ENCODE results near the gene FBXW7. TPM values are rescaled to one million over a fixed set of nuclear protein-coding genes. Genes with fewer than 3 reads are reported as not detected.

The FBXW7 gene
- total and polyA plus RNA-seq, 2 of the 13 experiments (the other 11 are each of a cell fraction or from before 2014, with no cell fraction given): 5.0 to 40.9 TPM

DNA sequence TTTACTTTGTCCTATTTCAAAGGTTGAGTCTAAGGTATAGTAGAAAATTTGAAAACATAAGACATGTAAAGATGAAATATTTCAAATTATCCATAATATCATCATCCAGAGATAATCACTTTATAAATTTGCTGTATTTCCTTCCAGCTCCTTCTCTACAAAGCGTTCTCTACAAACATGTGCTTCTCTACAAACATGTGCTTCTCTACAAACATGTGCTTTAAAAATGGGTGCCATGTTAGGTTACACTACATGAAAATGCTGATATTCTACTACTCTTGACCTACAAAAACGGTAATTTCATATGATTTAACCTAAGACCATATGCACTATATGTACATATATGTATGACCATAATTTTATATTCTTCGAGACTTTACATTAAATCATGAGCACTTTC lies 92.0 kb downstream of the FBXW7 start:
- no peak for FAIRE-seq
- intact Hi-C loops (cut with micrococcal nuclease; ENCODE audit: unreplicated experiment): no loop called here

GRCh38 chr4:152437561-152437960 lies 98.3 kb downstream of the FBXW7 start:
- H3K27ac ChIP-seq (ENCODE audit: extremely low read length, insufficient read depth, low read length): no peak overlapping the region
- H3K4me1 ChIP-seq (ENCODE audit: insufficient read depth, low read length): no peaks in the 10 kb centered on the region
- FAIRE-seq (no peak), ATAC-seq (no peak), DNase-seq (ENCODE audit: low spot score) (no peak)
- no peak overlapping the region for H2AFZ ChIP-seq (ENCODE audit: low read length)
- H4K20me1 ChIP-seq (ENCODE audit: insufficient read depth, low read length): no peaks in the 10 kb centered on the region; the same call in 1 of the 2 replicates
- POLR2A ChIA-PET: no interaction called here
- H3K79me2 ChIP-seq (ENCODE audit: insufficient read depth, low read length): peaks cover 3% of the 10 kb centered on the region
- no peak overlapping the region for H3K9ac ChIP-seq (ENCODE audit: insufficient read depth, low read depth, low read length)
- 94% methylated on average over 7 of the region's 7 CpGs for whole genome bisulfite sequencing (ENCODE audit: low lambda C conversion rate)
- in situ Hi-C loops (cut with HindIII; ENCODE audit: extremely low pct_ligation_motif_present, low pct_unique_long_range_greater_than_20kb) (no loop called here), intact Hi-C loops (cut with micrococcal nuclease; ENCODE audit: unreplicated experiment) (no loop called here)
- no peaks in the 10 kb centered on the region for H3K36me3 ChIP-seq (replicated peaks in 1 of 2; ENCODE audit: control insufficient read depth in 1 of 2, insufficient read depth in 2 of 2, low read length in 2 of 2)
- no peak overlapping the region for H3K4me3 ChIP-seq (replicated peaks in 1 of 3; ENCODE audit: insufficient read depth in 1 of 3, low read depth in 2 of 3, low read length in 3 of 3)
- H3K27me3 ChIP-seq (ENCODE audit: control insufficient read depth in 1 of 2, insufficient read depth in 2 of 2, low read length in 2 of 2): no peaks in the 10 kb centered on the region
- CTCF ChIA-PET (ENCODE audit: low intra/inter-chr PET ratio, low total read pairs): no interaction called here
- TF ChIP-seq XBP1 (CRISPR knock-in tag; IDR thresholded peaks at IDR 0.05): no peak
- H3K4me2 ChIP-seq (ENCODE audit: low read depth, low read length): no peak overlapping the region
- no peaks in the 10 kb centered on the region for H3K9me3 ChIP-seq (ENCODE audit: low read length)
- BruUV-seq (replicated peaks): no TSS peak

More for the DNA sequence above, 92.0 kb downstream of the FBXW7 start:
- ChIA-PET CTCF (ENCODE audit: low intra/inter-chr PET ratio, low total read pairs) (no interaction called here), POLR2A (no interaction called here)
- no peak overlapping the region for H3K4me3 ChIP-seq (replicated peaks in 1 of 3; ENCODE audit: insufficient read depth in 1 of 3, low read depth in 2 of 3, low read length in 3 of 3)
- in situ Hi-C loops (cut with HindIII; ENCODE audit: extremely low pct_ligation_motif_present, low pct_unique_long_range_greater_than_20kb): no loop called here
- H2AFZ ChIP-seq (ENCODE audit: low read length): no peak overlapping the region
- H3K79me2 ChIP-seq (ENCODE audit: insufficient read depth, low read length): peaks cover 6% of the 10 kb centered on the region
- ATAC-seq (no peak), DNase-seq (ENCODE audit: low spot score) (no peak)
- no TSS peak for BruUV-seq (replicated peaks)
- TF ChIP-seq MNT (IDR thresholded peaks at IDR 0.05) (peak; percentile 75), MLLT10 (CRISPR knock-in tag; IDR thresholded peaks at IDR 0.05) (no peak)
- TF ChIP-seq, protein P1, sequence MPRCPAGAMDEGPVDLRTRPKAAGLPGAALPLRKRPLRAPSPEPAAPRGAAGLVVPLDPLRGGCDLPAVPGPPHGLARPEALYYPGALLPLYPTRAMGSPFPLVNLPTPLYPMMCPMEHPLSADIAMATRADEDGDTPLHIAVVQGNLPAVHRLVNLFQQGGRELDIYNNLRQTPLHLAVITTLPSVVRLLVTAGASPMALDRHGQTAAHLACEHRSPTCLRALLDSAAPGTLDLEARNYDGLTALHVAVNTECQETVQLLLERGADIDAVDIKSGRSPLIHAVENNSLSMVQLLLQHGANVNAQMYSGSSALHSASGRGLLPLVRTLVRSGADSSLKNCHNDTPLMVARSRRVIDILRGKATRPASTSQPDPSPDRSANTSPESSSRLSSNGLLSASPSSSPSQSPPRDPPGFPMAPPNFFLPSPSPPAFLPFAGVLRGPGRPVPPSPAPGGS (CRISPR knock-in tag; IDR thresholded peaks at IDR 0.05): no peak
- H4K20me1 ChIP-seq (ENCODE audit: insufficient read depth, low read length): 0 out of 2 replicates have a peak, but pooled peaks cover 3% of the 10 kb centered on the region
- no peaks in the 10 kb centered on the region for H3K4me1 ChIP-seq (ENCODE audit: insufficient read depth, low read length)
- H3K36me3 ChIP-seq (replicated peaks in 1 of 2; ENCODE audit: control insufficient read depth in 1 of 2, insufficient read depth in 2 of 2, low read length in 2 of 2): no peaks in the 10 kb centered on the region
- H3K9ac ChIP-seq (ENCODE audit: insufficient read depth, low read depth, low read length): no peak overlapping the region
- H3K27me3 ChIP-seq (ENCODE audit: control insufficient read depth in 1 of 2, insufficient read depth in 2 of 2, low read length in 2 of 2): no peaks in the 10 kb centered on the region
- no peak overlapping the region for H3K4me2 ChIP-seq (ENCODE audit: low read depth, low read length)
- no peaks in the 10 kb centered on the region for H3K9me3 ChIP-seq (ENCODE audit: low read length)
- no peak overlapping the region for H3K27ac ChIP-seq (ENCODE audit: extremely low read length, insufficient read depth, low read length)
- WGBS (ENCODE audit: low lambda C conversion rate): 97% methylated on average over 3 of the region's 3 CpGs

Data from HepG2 (cell line).